CD4-positive, alpha-beta T cell treated with Interleukin-4 for 4 hours (primary cell): ENCODE measurements around the gene E2F1.

ENCODE experiments used
- DNase-seq: peaks from one replicate; pipeline ENCODE4 v3.0.0-alpha.2; 2020

Gene E2F1

GRCh38 chr20:33685328-33686099 is 671 bp downstream of the E2F1 start:
- peak; percentile 19 for DNase-seq

- DNase-seq, result no peak
Observed at GRCh38 chr20:33684533-33685327, 1.5 kb downstream of the E2F1 start.

DNA sequence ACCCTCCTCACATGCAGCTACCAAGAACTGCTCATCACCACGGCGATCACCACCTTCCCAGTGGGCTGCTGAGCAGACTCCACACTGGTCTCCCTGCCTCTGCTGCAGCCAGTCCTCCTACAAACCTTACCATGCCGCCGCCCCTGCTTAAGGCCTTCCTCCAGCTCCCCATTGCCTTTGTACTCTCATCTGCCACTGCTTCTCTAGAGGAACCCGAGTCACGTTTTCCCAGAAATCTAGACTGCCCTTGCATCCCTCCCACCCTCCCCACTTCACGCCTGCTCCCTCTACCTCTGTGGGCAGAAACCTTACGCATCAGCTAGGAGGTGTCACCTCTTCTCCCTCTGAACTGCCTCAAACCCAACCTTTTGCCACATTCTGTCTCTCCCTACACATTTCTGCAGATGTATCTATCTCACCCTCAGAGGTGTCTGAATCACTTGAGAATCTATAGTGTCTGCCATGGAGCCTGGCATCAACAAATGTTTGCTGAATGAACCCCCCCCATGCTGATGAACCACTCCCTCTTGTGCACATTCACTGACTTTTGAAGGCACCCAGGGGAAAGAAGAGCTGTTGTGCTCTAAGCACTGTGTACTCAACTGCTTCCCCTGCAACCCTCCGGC is 4.3 kb downstream of the E2F1 start:
- DNase-seq, result no peak

GRCh38 chr20:33681288-33681687 is 4.9 kb downstream of the E2F1 start:
- DNase-seq, result no peak

DNA sequence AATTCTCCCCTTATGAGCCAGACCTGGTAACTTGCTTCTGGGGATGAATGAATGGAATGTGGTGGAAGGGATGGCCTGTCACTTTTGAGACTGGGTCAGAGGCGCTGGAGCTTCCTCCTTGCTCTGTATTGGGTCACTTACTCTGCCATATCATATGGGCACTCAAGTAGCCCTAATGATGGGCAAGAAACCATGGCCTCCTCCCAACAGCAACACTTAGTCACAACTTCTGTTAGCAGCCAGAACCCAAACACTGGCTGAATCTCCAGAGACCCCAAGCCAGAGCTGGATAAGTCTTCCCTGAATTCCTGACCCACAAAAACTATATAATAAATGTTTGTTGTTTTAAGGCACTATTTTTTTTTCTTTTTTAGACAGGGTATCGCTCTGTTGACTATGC is 5.5 kb downstream of the E2F1 start:
- DNase-seq, result no peak

- peak; percentile 59 for DNase-seq
Observed at GRCh38 chr20:33679758-33680485, 6.3 kb downstream of the E2F1 start.

- DNase-seq, result no peak
Observed at GRCh38 chr20:33677991-33678702, 8.0 kb downstream of the E2F1 start.

GRCh38 chr20:33676652-33677645 is 9.2 kb downstream of the E2F1 start:
- no peak for DNase-seq

DNA sequence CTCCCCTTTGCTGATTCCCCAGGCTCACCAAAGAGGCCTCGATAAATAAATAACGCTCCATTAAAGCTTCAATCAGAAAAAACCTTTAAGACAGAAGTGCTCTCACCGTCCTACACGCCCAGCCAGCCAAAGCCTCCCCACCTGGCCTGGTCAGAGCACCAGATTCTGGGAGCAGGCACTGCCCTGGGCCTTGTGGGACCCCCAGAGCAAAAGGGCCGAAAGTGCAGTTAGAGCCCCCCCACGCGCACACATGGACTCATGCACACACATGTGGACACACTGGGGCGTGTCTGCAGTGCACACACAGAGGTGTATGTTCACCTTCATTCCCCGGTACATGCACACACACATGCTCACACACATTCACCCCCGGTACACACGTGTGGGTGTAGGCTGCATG is 10.1 kb downstream of the E2F1 start:
- no peak for DNase-seq

- DNase-seq, result no peak
Observed at GRCh38 chr20:33675136-33675959, 10.8 kb downstream of the E2F1 start.

GRCh38 chr20:33674294-33675135 is 11.7 kb downstream of the E2F1 start, which contains the start of gene NECAB3:
Gene NECAB3 (minus strand): TSS chr20:33674428. CDS start chr20:33674352, 76 bp downstream.
- DNase-seq, result peak; percentile 42

- no peak for DNase-seq
Observed at GRCh38 chr20:33673410-33674293, 12.5 kb downstream of the E2F1 start.

DNA sequence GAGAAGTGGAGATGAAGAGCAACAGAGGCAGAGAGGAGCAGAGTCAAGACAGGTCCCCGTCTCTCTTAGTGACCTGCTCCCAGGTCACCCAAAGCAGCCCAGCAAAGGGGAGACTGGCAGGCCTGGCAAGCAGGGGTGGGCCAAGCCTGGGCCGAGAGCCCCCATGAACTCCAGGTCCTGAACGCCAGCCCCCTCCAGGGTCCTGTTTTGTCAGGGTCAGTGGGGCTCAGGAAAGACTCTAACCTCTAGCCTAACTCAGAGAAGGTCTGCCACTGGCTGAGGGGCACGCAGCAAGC is 13.1 kb downstream of the E2F1 start:
- DNase-seq, result no peak

DNA sequence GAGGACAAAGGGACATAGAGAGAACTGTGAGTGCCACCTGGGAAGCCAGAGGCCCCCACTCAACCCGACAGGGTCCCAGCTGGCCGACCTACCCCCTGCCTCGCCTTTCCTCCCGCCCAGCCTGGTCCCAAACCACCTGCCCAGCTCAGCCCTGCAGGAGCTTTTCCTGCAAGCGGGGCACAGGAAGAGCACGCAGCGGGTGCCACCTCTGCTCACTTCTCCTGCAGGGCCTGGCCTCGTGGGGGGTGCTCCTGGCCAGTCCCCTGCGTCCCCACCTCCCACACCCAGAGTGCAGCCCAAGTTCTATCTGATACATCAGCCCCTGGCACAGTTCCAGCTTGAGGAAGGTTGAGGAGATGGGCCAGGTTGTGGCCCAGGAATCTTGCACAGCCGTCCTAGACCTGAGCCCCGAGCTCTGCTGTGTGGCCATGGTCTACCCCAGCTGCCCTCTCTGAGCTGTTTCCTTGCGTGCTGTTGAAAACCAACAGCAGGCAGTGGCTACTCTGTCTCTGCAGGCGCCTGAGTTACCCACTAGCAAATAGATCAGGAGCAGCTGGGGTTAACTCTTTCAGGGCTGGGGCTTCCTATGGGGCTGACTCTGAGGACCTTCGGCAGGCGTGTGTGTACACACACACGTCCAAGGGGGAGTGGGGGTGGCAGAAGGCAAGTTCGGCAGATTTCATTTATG is 13.6 kb downstream of the E2F1 start:
- DNase-seq, result no peak

- no peak for DNase-seq
Observed at GRCh38 chr20:33671573-33672288, 14.5 kb downstream of the E2F1 start.

GRCh38 chr20:33670715-33671499 is 15.3 kb downstream of the E2F1 start:
- DNase-seq, result no peak
